Caki2 (cell line): Measurements from ENCODE around the gene SDCCAG8. TPM values are rescaled to one million over a fixed set of nuclear protein-coding genes. Genes with fewer than 3 reads are reported as not detected.

Experiments used
- DNase-seq: peaks from one replicate; pipeline ENCODE4 v3.0.0-alpha.2; 2015; ENCODE audit warnings: low read depth
- in situ Hi-C: cut with HindIII; loops from 2 replicates; pipeline ENCODE4 v1.10.0; 2016; ENCODE audit warnings: low sequenced_read_pairs, low pct_unique_long_range_greater_than_20kb, mixed read lengths
- total RNA-seq: library from RNA; depleted of rRNA; stranded (reverse); fragments of >200 nt; shearing (Covaris generic); gene quantifications from 2 replicates; pipeline ENCODE4 v1.2.3, GENCODE V29; 2014; ENCODE audit warnings: low replicate concordance

The SDCCAG8 gene
- total RNA-seq, 1 experiment from 2014 or later: 14.2 TPM

DNA sequence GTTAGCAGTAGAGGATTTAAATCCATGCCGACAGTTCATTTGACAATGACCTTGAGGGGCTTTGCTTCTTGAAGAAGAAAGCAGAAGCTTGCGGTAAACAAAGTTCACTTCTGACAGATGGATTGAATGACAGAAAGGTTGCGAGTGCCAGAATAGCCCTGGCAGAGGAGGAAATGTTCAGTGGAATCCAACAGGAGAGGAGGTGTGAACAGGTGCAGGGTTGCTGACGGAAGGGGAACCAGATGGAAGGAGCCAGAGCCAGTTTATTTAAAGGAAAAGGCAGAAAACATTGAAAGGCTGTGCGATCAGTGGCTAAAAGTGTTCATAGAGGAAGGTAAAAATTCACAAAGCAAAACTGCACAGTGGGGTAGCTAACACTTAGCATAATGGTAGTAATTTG, 141.0 kb downstream of the SDCCAG8 start:
- in situ Hi-C loops: no loop called here
- DNase-seq: no peak

DNA sequence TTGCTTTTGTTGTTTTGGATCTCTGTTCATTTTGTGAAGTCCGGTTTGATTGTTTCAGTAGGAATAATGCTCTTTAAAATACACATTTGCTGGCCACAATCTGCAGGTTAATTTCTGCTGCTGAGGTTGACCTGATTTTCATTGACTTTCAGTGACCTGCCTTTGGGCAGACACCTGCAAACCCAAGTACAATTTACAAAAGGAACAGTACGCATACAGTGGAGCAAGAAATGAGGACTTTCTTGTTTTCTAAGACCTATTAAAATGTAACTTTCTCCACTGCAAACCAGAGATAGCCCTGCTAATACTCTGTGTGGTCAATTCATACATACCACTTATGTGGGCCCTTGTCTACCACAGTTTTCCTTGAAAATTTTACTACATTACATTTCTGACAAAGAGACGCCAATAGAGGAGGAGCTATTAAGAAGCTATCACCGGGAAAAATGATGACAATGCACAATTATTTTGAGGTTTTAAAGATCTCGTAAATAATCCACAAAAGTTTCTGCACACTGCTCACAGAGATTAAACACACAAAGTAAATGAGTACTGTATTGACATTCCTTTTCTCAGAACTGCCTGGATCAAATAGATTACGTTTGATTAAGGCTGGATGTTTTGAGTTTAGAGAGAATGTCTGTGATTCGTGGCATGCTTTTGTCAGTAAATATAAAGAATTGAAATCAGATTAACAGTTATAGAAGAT, 141.9 kb downstream of the SDCCAG8 start:
- in situ Hi-C loops: no loop called here
- no peak for DNase-seq

DNA sequence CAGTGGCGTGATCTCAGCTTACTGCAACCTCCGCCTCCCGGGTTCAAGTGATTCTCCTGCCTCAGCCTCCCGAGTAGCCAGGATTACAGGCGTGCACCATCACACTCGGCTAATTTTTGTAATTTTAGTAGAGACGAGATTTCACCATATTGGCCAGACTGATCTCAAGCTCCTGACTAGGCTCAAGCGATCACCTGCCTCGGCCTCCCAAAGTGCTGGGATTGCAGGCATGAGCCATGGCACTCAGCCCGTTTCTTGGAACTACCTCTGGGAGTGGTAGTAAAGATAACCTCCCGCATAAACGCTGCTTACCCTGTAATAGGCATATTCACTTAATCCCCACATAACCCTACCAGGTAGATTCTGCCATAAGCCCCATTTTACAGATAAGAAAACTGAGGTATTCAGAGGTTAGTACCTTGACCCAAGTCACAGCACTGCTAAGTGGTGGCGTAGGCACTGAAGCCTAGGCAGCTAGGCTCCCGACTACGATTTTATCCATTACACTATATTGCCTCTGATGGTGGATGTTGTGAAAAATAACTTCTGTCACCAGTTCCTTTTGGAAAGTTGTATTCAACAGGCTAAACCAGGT, 143.8 kb downstream of the SDCCAG8 start:
- in situ Hi-C loops: no loop called here
- no peak for DNase-seq

DNA sequence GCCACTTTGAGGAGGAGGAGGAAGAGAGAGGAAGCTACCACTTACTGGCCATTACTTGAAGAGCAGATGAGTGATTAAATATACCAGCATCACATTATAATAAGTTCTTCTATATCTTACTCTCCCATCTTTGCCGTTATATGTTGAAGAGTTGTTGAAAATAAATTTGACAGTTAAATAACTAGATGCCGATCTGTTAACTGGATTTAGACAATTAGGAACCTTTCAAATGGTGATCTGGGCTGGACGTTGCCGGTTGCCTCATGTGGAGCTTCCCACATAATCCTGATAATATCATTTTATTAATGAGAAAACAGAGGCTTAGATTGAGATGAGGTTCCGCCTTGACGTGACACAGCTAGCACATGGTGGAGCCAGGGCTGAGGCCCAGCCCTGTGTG, 147.0 kb downstream of the SDCCAG8 start:
- in situ Hi-C loops: no loop called here
- DNase-seq: no peak

DNA sequence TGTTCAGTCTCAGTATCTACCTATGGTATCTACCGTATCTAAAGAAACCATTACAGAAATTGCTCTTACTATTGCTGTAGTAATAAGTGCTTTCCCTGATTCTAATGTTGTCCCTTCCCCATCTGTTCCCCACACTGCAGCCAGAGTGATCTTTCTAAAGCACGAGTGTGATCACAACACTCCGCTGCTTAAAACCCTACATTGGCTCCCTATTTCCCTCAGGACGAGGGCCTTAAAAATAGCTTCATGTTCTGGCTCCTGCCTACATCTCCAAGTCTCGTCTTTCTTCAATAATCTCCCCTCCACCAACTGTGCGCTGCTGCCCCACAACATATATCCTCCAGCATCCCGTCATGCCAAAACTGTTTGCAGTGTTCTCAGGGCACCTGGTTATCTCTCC, 150.6 kb downstream of the SDCCAG8 start:
- in situ Hi-C loops: no loop called here
- DNase-seq: no peak

DNA sequence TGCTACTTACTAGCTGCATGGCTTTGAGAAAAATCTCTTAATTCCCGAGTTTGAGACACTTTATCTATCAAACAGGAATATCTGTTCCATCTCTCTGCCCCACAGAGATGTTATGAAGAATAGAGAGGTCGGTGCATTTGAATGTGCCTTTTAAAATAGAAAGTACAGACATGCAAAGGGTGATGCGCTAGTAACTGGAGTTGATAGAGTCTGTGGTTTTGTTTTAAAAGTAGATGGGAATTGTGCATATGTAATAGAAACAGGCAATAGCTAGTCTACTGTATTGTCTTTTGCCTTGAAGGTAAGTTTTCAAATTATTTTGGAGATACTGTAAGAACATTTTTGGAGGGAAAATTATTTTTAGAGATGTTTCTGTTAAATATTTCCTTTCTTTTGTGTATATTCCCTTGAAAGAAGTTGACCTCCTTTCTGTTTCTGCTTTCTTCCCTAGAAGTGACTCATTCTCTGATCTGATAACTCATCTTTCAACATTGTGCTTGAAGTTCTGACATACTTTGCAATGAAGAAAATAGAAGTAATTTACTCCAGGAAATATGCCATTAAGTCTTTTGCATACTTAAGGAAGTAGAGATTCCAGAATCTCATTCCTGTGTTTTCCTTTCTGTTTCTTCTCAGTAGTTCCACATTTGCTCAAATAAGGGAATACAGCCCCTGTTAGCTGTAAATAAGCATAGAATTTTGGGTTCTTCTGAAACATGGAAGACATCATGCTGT, 151.6 kb downstream of the SDCCAG8 start:
- no peak for DNase-seq
- in situ Hi-C loops: no loop called here

DNA sequence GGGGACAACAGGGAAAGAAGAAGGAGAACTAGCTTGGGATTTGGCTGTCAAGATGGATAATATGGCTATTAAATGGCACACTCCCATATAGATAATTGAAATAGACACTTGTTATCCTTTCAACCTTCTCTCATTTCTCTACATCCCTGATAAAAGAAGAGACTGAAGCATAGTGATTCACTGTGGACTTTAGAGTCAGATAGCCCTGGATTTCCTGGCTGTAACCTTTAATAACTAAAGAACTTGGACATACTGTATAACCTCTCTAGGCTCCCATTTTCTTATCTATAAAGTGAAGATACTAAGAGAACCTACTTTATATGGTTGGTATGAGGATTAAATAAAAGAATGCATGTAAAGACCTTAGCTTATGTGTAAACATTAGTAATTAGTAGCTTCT, 152.6 kb downstream of the SDCCAG8 start:
- in situ Hi-C loops: no loop called here
- no peak for DNase-seq

DNA sequence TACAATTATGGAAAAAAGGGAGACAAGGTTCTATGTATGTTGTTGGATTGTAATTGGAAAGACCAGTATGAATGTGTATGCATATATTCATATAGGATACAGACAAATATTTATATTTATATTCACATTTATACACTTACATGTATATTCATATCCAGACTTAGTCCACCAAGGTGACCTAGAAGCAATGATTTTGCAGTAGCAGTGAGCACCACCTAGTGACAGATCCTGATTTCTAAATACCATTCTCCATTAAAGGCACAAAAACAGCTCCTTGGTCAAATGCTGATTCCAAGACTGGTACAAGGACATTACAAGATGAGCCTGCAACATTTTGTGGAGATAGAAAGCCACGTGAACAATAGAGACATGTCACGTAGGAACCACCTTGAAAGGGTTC, 153.4 kb downstream of the SDCCAG8 start:
- in situ Hi-C loops: no loop called here
- no peak for DNase-seq

DNA sequence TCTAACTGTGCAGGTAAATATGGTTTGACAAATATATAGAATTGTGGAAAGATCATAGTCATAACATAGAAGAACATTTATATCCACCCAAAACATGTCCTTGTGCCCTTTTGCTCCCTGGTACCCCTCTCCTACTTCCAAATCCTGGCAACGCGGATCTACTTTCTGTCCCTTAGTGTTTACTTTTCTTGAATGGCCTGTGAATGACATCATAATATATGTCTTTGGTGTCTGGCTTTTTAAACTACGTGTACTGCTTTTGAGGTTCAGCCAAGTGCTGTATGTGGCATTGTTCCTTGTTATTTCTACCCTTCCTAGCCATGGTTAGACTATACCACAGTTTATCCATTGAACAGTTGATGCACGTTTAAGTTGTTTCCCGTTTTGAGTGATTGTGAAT, 155.6 kb downstream of the SDCCAG8 start:
- DNase-seq: no peak
- in situ Hi-C loops: no loop called here

DNA sequence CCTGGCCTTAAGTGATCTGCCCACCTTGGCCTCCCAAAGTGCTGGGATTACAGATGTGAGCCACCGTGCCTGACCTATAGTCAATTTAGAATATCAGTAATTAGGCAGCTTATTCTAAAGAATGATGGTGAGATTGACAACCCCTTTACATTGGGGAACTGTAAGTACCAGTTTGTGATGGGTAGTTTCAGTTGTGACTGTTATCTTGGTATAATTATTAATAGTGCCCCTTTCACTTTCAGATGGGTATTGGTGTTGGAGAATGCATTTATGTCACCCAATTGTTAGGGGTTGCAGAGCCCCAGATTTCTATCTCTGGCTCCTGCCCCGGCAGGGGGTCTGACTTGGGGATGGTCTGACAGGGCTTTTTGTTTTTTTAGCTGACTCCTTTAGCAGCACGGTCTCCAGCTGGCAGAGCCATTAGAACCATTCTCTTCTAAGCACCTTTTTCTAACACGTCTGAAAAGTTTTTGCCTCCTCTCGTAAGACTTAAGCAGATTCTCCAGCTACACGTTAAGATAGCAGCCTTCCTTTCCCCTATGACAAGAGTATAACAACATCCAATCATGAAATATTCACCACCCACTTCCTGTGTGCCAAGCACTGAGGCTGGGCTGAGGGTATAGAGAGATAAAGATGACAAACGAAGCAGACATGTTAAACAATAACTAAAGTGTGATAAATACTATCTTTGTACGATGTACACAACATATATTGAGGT, 157.8 kb downstream of the SDCCAG8 start:
- no peak for DNase-seq
- in situ Hi-C loops: no loop called here

DNA sequence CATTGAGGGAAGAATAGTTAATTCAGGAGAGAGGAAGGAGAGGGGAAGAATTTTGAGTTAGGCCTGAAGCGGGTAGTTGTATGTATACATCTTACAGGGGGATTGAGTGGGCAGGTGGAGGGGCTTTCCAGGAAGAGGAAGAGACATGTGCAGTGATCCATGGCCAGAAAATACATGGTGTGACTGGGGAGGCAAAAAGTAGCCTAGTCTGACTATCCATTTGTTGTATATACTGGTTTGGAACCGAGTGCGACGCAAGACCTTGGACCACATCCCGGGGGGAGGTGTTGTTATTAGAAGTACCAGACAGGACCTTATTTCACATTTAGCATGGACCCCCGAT, 158.3 kb downstream of the SDCCAG8 start:
- no peak for DNase-seq
- in situ Hi-C loops: no loop called here

DNA sequence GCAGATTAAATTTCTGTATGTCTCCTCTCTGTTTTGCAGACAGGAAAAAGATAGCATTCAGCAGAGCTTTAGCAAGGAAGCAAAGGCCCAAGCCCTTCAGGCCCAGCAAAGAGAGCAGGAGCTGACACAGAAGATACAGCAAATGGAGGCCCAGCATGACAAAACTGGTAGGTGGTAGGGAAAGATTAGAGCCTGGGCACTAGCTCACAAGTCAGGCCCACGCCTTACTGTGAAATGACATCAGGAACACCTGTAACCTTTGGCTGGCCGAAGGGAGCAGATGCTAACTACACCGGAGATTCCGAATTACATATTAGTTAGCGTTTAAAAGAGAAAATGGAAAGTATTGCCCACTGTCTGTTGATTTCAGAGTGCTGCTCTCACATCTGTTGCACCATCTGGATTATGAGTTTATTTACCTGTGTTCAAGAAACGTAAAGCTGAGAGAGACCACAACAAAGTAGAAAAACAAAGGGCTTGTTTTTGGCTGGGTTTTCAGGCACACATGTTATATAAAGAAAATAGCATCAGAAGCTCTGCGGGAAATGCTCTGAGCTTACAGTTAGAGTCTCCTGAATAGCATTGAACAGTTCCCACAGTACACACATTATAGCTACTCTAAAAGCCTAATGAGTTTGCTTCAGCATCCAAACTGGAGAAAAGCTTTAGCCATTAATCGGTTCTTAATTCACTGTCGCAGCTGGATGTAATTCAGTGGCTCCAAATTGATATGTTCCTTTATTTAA, 160.0 kb downstream of the SDCCAG8 start:
- in situ Hi-C loops: no loop called here
- DNase-seq: no peak

DNA sequence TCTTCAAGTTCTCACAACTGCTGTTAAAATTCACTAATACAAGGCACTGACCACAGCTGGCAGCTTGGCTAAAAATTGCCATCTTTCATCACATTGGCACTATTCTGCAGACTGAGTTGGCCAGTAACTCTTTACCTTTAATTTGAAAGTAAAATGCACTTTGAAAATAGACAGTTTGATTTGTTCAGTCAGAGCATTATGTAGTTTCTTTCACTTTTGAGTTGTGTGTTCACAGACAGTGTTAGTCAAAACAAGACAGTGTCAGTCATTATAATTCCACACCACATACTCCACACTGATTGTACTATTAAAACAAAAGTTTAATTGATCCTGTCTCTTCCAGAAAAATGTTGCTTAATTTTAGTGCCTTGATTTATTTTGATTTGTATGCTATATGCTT, 160.7 kb downstream of the SDCCAG8 start:
- no peak for DNase-seq
- in situ Hi-C loops: no loop called here

DNA sequence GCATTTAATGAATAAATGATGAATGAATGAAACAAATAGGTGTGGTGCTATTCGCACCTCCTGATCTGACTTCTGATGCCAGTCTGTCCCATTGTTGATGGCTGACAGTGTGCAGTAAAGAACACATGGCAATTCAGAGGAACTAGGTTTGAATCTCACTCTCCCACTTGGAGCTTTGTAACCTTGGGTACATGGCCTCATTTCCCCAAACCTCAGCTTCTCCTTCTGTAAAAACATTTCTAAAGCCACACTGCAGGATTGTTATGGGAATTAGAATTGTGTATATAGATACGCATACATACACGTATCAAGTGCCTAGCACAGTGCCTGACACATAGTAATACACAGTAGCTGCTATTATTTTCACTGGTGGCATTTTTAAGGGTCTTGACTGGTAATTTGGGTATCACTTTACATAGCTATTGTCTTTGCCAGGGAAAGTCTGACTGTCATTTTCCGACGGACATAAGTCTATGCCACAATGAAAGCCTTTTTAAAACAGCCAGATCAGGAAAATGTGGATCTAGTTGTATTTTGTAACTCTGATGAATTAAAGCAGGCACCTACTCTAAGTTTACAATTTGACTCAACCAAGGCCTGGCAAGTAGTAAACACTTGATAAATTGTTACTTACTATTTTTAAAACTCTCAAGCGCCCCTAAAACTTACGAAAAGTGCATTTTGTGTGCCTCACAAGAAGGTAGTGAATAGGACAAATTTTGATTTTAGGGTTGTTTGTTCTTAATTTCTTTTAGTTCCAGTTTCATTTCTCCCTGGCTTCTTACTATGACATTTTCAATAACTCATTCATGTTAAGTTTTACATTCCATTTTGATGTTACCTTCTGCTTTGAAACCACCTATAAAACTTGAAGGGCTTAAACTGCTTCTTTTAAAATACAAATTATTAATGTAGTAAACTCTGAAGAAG, 164.4 kb downstream of the SDCCAG8 start:
- in situ Hi-C loops: no loop called here
- no peak for DNase-seq

DNA sequence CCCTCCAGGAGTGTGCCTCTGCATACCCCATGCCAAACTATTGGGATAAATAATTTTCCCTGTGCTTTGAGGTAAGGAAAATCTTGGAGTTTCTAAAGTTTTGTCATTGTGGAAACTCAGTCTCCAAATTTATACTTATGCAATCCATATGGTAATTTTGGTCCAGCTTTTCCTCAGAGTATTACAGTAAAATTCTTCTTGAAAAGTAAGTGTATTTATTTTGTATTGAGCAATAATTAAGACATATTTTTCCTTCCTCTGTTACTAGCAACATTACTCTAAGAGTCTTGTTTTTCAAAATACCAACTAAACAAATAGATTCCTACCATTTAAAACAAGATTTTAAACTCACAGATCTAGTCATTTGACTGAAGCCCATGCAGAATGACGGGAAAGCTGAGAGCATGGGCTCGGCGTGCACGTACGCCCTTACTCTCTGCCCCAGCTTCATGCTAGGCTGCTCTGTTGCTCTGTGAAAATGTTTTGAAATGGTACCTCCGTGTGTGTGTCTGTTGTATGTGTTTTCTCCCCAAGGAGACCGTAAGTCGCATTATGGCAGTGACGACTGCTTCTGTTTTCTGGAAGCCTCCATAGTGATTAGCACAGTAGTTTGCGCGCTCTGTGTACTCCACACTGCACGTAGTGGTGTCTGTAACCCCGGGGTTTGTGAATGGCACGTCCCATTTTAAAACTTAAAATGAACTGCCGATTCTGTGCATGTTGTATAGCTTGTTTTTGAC, 165.3 kb downstream of the SDCCAG8 start:
- no peak for DNase-seq
- in situ Hi-C loops: no loop called here

DNA sequence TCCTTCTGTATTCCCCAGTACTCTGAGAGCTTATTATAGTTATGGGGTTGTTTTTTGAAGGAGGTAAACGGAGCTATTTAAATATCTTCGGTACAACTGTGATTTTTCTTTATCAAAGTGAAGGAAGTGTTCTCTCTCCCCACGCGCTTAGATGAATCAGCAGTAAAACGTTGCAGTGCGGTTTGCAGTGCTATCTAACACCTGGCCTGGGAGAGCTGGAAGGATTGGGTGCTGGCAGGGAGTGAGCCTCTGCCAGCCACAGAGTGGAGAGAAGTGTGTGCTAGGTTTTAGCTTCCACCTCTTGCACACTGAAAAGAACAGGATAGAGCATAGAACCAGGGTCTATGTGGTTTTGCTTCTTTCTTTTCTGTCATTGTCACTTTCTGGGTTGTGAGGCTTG, 165.9 kb downstream of the SDCCAG8 start:
- DNase-seq: peak; percentile 78
- in situ Hi-C loops: no loop called here

DNA sequence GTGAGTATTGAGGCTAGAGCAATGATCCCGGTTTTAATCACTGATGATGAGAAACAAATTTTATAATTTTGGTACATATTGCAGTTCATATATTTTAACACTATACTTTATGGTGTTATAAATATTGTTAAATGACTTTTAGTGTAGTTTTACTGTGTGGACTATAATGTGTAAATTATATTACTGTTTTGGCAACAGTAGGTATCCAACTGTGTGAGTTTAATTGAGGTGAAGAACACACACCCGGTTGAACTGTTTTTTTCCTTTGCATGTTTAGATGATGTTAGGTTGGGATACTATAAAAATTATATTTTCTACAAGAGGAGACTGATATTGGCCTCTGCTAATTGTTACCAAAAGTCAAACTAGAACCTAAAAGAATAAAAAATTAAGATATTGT, 166.5 kb downstream of the SDCCAG8 start:
- DNase-seq: no peak

More for the DNA sequence above, 166.5 kb downstream of the SDCCAG8 start:
- in situ Hi-C loops: no loop called here
